Measurements from ENCODE around the gene PPP1R16B.

The PPP1R16B gene

GRCh38 chr20:38825901-38826625 is 20.6 kb downstream of the PPP1R16B start:
- in situ Hi-C loops (cut with HindIII; ENCODE audit: low sequenced_read_pairs): no loop called here

- in situ Hi-C loops (cut with HindIII; ENCODE audit: low sequenced_read_pairs): no loop called here
Observed at GRCh38 chr20:38827770-38828281, 22.3 kb downstream of the PPP1R16B start.

- in situ Hi-C loops (cut with HindIII; ENCODE audit: low sequenced_read_pairs): no loop called here
Observed at GRCh38 chr20:38828514-38829295, 23.2 kb downstream of the PPP1R16B start.

- in situ Hi-C loops (cut with HindIII; ENCODE audit: low sequenced_read_pairs): no loop called here
Observed at GRCh38 chr20:38829296-38829875, 23.9 kb downstream of the PPP1R16B start.

GRCh38 chr20:38830356-38830755 is 24.9 kb downstream of the PPP1R16B start:
- in situ Hi-C loops (cut with HindIII; ENCODE audit: low sequenced_read_pairs): no loop called here

GRCh38 chr20:38831049-38831691 is 25.7 kb downstream of the PPP1R16B start:
- in situ Hi-C loops (cut with HindIII; ENCODE audit: low sequenced_read_pairs): no loop called here

GRCh38 chr20:38831995-38832620 is 26.6 kb downstream of the PPP1R16B start:
- in situ Hi-C loops (cut with HindIII; ENCODE audit: low sequenced_read_pairs): no loop called here

- in situ Hi-C loops (cut with HindIII; ENCODE audit: low sequenced_read_pairs): no loop called here
Observed at GRCh38 chr20:38833154-38833856, 27.8 kb downstream of the PPP1R16B start.

- in situ Hi-C loops (cut with HindIII; ENCODE audit: low sequenced_read_pairs): no loop called here
Observed at GRCh38 chr20:38833857-38834164, 28.3 kb downstream of the PPP1R16B start.

- in situ Hi-C loops (cut with HindIII; ENCODE audit: low sequenced_read_pairs): no loop called here
Observed at GRCh38 chr20:38834868-38835267, 29.4 kb downstream of the PPP1R16B start.

GRCh38 chr20:38835792-38836191 is 30.3 kb downstream of the PPP1R16B start:
- in situ Hi-C loops (cut with HindIII; ENCODE audit: low sequenced_read_pairs): no loop called here

GRCh38 chr20:38836991-38837390 is 31.5 kb downstream of the PPP1R16B start:
- in situ Hi-C loops (cut with HindIII; ENCODE audit: low sequenced_read_pairs): no loop called here

GRCh38 chr20:38838326-38838725 is 32.8 kb downstream of the PPP1R16B start:
- in situ Hi-C loops (cut with HindIII; ENCODE audit: low sequenced_read_pairs): no loop called here

GRCh38 chr20:38839563-38839962 is 34.1 kb downstream of the PPP1R16B start:
- in situ Hi-C loops (cut with HindIII; ENCODE audit: low sequenced_read_pairs): no loop called here

GRCh38 chr20:38840053-38840893 is 34.8 kb downstream of the PPP1R16B start:
- in situ Hi-C loops (cut with HindIII; ENCODE audit: low sequenced_read_pairs): no loop called here

- in situ Hi-C loops (cut with HindIII; ENCODE audit: low sequenced_read_pairs): no loop called here
Observed at GRCh38 chr20:38840894-38841470, 35.5 kb downstream of the PPP1R16B start.

- in situ Hi-C loops (cut with HindIII; ENCODE audit: low sequenced_read_pairs): no loop called here
Observed at GRCh38 chr20:38841570-38841969, 36.1 kb downstream of the PPP1R16B start.

GRCh38 chr20:38842026-38842425 is 36.5 kb downstream of the PPP1R16B start:
- in situ Hi-C loops (cut with HindIII; ENCODE audit: low sequenced_read_pairs): no loop called here

GRCh38 chr20:38842558-38842981 is 37.1 kb downstream of the PPP1R16B start:
- in situ Hi-C loops (cut with HindIII; ENCODE audit: low sequenced_read_pairs): no loop called here
